ENCODE measurements around the gene MCF2L.
A peak's percentile ranks its signal among the peaks of the same experiment; 100 is the strongest.
"Not testable (repeated sequence)": the region's sequence is repeated elsewhere in the genome, so short reads cannot be mapped to it uniquely, and the experiment has no call there.

Gene MCF2L

DNA sequence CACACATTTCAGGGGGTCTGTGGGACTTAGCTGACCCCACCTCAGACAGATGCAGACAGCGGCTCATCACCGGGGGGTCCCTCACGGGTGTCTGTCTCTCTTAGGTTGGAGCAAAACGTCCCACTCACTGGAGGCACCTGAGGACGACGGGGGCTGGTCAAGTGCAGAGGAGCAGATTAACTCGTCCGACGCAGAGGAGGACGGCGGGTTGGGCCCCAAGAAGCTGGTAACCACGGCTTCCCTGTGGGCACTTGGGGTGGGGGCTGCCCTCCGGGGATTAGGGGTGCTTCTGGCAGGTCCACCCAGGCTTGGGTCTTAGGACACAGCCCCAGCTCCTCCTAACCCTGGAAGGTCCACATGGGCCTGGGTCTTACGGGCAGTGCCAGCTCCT is 125.4 kb downstream of the MCF2L start:
- Mint-ChIP-seq H3K36me3 (ENCODE audit: low read depth) (no peaks in the 10 kb centered on the region), H3K9me3 (no peaks in the 10 kb centered on the region), H3K27ac (no peak overlapping the region), H3K4me1 (ENCODE audit: low read depth) (no peaks in the 10 kb centered on the region), H3K27me3 (no peaks in the 10 kb centered on the region), H3K4me3 (no peak overlapping the region)
- no peak for DNase-seq

DNA sequence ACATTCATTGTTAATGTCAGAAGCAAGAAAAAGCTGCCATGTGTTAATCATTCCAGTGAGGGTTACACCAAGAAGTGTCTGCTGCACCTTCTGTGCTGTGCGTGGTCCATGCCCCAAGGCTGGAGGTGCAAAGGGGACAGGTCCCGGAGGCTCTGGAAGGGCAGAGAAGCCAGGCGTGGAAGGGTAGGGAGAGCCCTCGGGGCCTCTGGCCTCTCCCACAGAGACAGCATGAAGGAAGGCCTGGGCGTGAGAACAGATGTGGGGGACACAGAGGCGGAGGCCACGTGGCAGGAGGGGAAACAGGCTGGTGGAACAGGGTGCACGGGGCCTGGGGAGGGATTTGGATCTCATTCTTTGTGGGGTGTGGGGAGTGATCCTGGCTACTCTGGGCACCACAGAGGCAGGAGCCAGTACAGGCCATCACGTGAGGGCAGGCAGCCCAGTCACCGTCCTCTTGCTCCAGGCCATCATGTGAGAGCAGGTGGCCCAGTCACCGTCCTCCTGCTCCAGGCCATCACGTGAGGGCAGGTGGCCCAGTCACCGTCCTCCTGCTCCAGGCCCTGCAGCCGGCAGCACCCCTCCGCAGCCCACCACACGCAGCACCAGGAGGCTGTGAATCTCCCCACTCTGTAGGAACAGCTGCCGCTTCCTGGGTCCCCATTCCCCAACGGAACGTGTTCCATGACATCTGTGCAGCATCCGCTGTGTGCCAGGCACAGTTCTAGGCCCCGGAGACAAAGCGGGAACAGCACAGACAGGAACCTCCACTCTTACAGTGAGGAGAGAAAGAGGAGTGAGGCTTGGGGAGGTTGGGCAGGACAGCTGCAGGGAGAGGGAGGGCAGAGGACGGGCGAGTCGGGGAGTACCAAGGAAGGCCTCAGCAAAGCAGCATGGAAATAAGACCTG is 126.4 kb downstream of the MCF2L start:
- no peak for DNase-seq
- Mint-ChIP-seq H3K27ac (no peak overlapping the region), H3K4me1 (ENCODE audit: low read depth) (no peaks in the 10 kb centered on the region), H3K9me3 (no peaks in the 10 kb centered on the region), H3K36me3 (ENCODE audit: low read depth) (no peaks in the 10 kb centered on the region), H3K4me3 (no peak overlapping the region), H3K27me3 (no peaks in the 10 kb centered on the region)

DNA sequence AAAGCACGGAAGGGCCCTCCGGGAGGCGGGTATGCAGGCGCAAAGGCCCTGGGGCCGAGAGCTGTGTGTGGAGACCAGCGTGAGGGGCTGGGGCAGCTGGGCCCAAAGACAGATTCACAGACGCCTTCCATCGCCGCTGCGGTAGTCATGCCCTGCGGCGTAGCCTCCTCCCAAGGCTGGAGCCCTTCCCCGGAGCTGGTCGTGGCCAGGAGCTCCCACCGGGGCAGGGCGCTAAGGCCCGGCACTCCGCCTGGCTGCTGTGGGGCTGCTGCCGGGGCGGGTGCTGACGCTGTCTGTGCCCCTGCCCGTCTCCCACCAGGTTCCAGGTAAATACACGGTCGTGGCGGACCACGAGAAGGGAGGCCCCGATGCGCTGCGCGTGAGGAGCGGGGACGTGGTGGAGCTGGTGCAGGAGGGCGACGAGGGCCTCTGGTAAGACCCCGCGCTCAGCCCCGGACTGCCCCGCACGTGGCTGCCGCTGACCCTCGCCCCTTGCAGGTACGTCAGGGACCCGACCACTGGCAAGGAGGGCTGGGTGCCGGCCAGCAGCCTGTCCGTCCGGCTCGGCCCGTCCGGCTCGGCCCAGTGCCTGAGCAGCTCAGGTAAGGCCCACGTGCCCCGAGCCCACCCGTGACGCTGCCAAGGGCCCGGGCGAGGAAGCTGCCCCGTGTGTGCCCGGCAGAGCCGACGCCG is 127.2 kb downstream of the MCF2L start:
- Mint-ChIP-seq H3K27me3 (no peaks in the 10 kb centered on the region), H3K36me3 (ENCODE audit: low read depth) (no peaks in the 10 kb centered on the region), H3K9me3 (no peaks in the 10 kb centered on the region), H3K4me1 (ENCODE audit: low read depth) (no peaks in the 10 kb centered on the region), H3K27ac (no peak overlapping the region), H3K4me3 (no peak overlapping the region)
- no peak for DNase-seq

DNA sequence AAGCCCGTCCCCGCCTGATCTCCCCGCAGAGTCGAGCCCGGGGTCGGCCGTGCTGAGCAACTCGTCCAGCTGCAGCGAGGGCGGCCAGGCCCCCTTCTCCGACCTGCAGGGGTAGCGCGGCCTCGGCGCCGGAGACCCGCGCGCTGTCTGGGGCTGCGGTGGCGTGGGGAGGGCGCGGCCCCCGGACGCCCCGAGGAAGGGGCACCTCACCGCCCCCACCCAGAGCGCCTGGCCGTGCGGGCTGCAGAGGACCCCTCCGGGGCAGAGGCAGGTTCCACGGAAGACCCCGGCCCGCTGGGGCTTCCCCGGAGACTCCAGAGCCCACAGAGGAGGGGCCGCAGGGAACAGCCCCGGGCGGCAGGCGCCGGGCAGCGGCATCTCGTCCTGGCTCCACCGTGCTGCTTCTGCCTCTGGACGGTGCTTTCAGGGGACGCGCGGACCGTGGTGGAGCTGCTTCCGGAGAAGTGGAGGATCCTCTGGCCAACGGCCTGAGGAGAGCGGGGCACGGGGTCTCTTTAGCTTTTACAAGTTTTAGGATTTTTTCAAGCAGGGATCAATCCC is 127.8 kb downstream of the MCF2L start:
- DNase-seq = no peak
- H3K4me1 Mint-ChIP-seq (ENCODE audit: low read depth) = no peaks in the 10 kb centered on the region
- H3K27me3 Mint-ChIP-seq = no peaks in the 10 kb centered on the region
- H3K36me3 Mint-ChIP-seq (ENCODE audit: low read depth) = no peaks in the 10 kb centered on the region
- H3K27ac Mint-ChIP-seq = no peak overlapping the region
- no peak overlapping the region for H3K4me3 Mint-ChIP-seq
- no peaks in the 10 kb centered on the region for H3K9me3 Mint-ChIP-seq

DNA sequence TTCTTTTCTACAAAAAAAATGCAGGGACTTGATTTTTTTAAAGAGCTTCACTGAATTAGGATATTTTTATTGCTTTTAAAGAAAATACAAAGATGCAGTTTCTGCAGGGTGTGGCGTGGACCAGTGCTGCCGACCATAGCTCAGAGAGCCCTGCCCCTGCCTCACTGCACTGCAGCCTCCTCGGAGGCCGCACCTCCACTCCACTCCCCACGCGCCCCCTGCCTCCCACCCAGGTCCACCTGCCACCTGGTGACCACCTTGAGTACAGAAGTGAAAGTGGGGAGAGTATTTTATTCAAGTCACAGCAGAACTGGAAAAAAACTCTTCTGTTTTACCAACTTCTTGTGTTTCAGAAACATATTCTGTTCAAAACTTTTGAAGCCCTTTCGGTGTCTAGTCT is 128.6 kb downstream of the MCF2L start:
- Mint-ChIP-seq H3K27me3 (no peaks in the 10 kb centered on the region), H3K36me3 (ENCODE audit: low read depth) (no peaks in the 10 kb centered on the region), H3K4me1 (ENCODE audit: low read depth) (no peaks in the 10 kb centered on the region), H3K27ac (no peak overlapping the region), H3K4me3 (no peak overlapping the region), H3K9me3 (no peaks in the 10 kb centered on the region)
- no peak for DNase-seq

DNA sequence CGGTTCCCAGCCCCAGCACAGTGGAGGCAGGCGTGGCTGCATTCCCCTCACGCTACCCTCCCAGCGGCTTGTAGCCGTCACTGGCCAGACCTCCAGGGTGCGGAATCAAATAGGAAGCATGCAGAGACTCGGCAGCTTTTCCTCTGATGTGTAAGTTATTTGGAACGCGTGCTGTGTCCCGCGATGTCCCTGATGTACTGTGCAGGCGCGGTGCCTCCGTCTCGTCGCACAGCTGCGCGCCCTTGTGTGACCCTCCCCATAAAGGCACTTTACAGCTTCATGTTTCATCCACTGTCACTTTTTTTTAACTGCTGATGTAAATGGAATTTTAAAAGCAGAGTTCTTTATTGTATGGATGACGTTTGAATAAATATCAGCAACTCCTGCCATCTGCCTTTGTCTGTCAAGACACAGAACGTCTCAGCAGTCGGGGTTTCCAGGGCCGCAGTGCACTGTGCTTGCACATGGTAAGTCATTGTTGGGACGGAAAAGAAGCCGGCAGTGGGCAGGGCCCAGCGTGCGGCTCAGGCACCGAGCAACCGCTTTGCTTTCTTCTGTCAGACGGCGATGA is 129.2 kb downstream of the MCF2L start:
- DNase-seq = no peak
- no peak overlapping the region for H3K4me3 Mint-ChIP-seq
- no peaks in the 10 kb centered on the region for H3K4me1 Mint-ChIP-seq (ENCODE audit: low read depth)

DNA sequence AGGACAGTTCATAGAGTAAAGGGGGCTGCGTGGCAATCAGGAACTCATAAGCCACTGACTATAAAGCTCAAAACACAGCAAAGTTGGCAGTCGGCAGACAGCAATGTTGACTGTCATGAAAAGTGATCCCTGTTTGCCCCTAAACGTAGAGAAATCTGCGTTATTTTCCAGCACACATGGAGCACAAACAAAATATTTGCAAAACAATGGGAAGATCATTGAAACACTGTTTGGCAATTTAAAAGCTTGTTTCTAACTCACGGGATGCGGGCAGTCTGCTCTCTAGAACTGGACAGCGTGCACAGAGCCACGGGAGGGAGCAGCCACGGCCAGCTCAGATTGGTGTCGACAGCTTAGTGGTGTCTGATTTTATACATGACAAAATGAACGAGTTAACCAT is 130.1 kb downstream of the MCF2L start:
- no peaks in the 10 kb centered on the region for H3K27me3 Mint-ChIP-seq
- DNase-seq = no peak
- no peak overlapping the region for H3K4me3 Mint-ChIP-seq
- H3K4me1 Mint-ChIP-seq (ENCODE audit: low read depth) = no peaks in the 10 kb centered on the region
- no peaks in the 10 kb centered on the region for H3K9me3 Mint-ChIP-seq
- no peak overlapping the region for H3K27ac Mint-ChIP-seq
- no peaks in the 10 kb centered on the region for H3K36me3 Mint-ChIP-seq (ENCODE audit: low read depth)

More for the DNA sequence above, 129.2 kb downstream of the MCF2L start:
- Mint-ChIP-seq H3K27me3 (no peaks in the 10 kb centered on the region), H3K27ac (no peak overlapping the region), H3K9me3 (no peaks in the 10 kb centered on the region), H3K36me3 (ENCODE audit: low read depth) (no peaks in the 10 kb centered on the region)

DNA sequence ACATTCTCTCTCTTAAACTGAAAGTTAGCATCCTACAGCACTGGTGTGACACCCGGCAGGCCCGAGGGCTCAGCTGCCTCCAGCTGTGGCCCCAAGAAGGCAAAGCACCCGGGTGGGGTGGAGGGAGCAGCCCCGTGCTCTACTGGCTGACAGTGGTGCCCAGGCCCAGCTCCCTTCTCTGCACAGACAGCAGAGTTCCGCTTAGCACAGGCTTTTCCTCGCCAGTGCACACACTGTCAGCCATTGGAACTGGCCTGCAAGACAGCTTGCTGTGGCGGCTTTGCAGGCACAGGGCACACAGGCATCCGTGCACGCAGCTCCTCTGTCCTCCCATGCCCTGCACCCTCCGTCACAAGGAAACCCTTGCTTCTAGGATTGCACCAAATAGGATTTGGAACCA is 133.3 kb downstream of the MCF2L start:
- not testable (repeated sequence) for DNase-seq; H3K4me1 Mint-ChIP-seq (ENCODE audit: low read depth); H3K9me3 Mint-ChIP-seq; H3K27me3 Mint-ChIP-seq; H3K4me3 Mint-ChIP-seq; H3K36me3 Mint-ChIP-seq (ENCODE audit: low read depth); H3K27ac Mint-ChIP-seq

DNA sequence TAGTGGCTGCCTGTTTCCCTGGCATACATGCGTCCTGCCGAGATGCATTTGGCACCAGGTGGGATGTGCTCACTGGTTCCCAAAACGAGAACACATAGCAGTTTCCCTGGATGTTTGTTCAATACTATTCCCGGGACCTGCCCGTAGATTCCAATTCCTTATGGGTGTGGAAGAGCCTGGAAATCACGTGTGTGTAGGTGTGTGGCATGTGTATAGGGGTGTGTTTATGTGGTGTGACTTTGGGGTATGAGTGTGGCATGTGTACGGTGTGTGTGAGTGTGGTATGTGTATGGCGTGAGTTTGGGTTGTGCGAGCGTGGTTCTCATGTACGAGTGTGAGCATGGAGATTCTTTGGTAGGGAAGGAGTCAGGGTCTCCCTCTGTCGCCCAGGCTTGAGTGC is 133.7 kb downstream of the MCF2L start:
- Mint-ChIP-seq H3K36me3 (ENCODE audit: low read depth) (no peaks in the 10 kb centered on the region), H3K4me3 (no peak overlapping the region), H3K27me3 (no peaks in the 10 kb centered on the region), H3K9me3 (no peaks in the 10 kb centered on the region), H3K27ac (no peak overlapping the region), H3K4me1 (ENCODE audit: low read depth) (no peaks in the 10 kb centered on the region)
- DNase-seq = no peak

DNA sequence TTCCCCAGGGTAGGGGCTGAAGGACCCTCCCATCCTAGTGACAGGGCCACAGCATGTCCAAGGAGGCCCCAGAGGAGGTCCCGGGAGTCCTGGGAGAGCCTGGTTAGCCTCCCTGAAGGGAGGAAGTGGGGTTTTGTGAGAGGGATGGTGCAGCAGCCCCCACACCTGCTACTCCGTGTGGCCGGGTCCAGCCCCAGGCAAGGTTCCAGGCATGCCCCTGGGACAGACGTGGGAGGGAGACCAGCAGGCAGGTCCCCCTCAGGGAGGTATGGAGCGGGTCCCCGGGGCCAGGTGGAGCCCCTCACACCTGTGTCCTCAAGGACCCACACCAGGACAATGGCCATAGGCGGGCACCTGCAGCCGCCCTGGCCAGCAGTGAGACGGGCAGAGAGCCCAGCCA is 134.6 kb downstream of the MCF2L start:
- DNase-seq = no peak
- Mint-ChIP-seq H3K4me1 (ENCODE audit: low read depth) (no peaks in the 10 kb centered on the region), H3K27me3 (no peaks in the 10 kb centered on the region), H3K27ac (no peak overlapping the region), H3K9me3 (no peaks in the 10 kb centered on the region), H3K4me3 (no peak overlapping the region), H3K36me3 (ENCODE audit: low read depth) (no peaks in the 10 kb centered on the region)

DNA sequence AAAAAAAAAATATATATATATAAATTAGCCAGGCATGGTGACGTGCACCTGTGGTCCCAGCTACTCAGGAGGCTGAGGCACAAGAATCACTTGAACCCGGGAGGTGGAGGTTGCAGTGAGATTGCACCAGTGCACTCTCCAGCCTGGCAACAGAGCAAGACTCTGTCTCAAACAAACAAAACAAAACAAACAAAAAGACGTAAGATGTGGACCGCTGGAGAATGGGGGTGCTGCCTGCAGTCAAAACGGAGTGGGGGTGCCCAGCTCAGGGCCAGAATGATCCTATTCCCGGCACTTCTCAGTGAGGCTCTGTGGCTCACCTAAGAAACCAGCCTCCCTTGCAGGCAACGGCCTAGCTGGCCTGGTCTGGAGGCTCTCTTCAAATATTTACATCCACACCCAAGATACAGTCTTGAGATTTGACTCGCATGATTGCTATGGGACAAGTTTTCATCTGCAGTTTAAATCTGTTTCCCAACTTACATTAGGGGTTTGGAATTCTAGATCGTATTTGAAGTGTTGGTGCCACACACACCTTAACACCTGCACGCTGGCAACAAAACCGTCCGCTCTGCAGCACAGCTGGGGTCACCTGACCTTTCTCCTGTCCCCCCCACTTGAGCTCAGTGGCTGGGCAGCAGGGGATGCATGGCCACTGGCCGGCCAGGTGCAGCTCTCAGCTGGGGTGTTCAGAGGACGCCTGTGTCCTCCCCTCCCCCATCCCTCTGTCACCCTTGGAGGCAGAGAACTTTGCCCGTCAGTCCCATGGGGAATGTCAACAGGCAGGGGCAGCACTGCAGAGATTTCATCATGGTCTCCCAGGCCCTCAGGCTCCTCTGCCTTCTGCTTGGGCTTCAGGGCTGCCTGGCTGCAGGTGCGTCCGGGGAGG is 136.3 kb downstream of the MCF2L start, which contains the start of gene F7:
Gene F7 (plus strand): TSS at position 760 of the 889 bp plus-strand sequence. CDS start 51 bp downstream, at position 811.
- H3K4me1 Mint-ChIP-seq (ENCODE audit: low read depth) = no peaks in the 10 kb centered on the region
- DNase-seq = no peak
- no peak within 1 kb of the TSS for H3K27ac Mint-ChIP-seq
- H3K9me3 Mint-ChIP-seq = no peaks in the 10 kb centered on the region
- no peak within 1 kb of the TSS for H3K4me3 Mint-ChIP-seq
- no peaks in the 10 kb centered on the region for H3K36me3 Mint-ChIP-seq (ENCODE audit: low read depth)
- peaks cover 4% of the 10 kb centered on the region for H3K27me3 Mint-ChIP-seq

DNA sequence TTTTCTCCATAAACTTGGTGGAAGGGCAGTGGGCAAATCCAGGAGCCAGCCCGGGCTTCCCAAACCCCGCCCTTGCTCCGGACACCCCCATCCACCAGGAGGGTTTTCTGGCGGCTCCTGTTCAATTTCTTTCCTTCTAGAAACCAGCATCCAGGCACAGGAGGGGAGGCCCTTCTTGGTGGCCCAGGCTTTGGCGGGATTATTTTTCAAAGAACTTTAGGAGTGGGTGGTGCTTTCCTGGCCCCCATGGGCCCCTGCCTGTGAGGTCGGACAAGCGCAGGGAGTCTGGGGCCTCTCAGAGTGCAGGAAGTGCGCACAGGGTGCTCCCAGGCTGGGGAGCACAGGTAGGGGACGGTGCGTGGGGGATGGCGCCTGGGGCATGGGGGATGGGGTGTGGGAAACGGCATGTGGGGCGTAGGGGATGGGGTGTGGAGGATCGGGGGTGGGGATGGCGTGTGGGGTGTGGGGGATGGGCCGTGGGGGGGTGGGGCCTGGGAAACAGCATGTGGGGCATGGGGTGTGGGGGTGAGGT is 137.0 kb downstream of the MCF2L start:
- no peaks in the 10 kb centered on the region for H3K36me3 Mint-ChIP-seq (ENCODE audit: low read depth)
- no peak for DNase-seq
- H3K4me3 Mint-ChIP-seq = no peak overlapping the region
- peaks cover 5% of the 10 kb centered on the region for H3K27me3 Mint-ChIP-seq
- peaks cover 1% of the 10 kb centered on the region for H3K4me1 Mint-ChIP-seq (ENCODE audit: low read depth)
- H3K9me3 Mint-ChIP-seq = no peaks in the 10 kb centered on the region
- H3K27ac Mint-ChIP-seq = no peak overlapping the region

DNA sequence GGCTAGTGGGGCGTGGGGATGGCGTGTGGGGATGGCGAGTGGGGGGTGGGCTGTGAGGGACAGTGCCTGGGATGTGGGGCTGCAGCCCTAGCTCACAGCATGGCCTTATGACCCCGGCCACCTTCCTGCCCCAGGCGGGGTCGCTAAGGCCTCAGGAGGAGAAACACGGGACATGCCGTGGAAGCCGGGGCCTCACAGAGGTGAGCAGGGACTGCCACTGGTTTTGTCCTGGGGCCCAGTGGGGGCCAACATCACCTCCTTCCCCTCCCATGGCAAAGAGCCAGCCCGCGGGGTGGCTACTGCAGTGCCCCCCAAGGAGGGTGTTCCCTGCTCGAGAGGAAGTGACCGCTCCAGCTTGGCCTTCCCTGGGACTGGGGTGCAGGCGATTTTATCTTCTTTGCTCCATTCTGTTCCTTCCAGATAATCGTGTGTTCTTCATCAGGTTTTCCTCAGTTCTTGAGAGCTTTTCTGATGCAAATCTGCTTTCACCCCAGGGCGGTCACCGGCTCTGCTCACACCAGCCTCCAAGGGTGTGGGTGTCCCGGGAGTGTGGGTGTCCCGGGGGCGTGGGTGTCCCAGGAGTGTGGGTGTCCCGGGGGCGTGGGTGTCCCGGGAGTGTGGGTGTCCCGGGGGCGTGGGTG is 137.8 kb downstream of the MCF2L start:
- H3K9me3 Mint-ChIP-seq = no peaks in the 10 kb centered on the region
- H3K4me3 Mint-ChIP-seq = peak overlapping the region; percentile 53
- no peaks in the 10 kb centered on the region for H3K36me3 Mint-ChIP-seq (ENCODE audit: low read depth)
- DNase-seq = no peak
- H3K4me1 Mint-ChIP-seq (ENCODE audit: low read depth) = peaks cover 2% of the 10 kb centered on the region
- peaks cover 6% of the 10 kb centered on the region for H3K27me3 Mint-ChIP-seq
- peak overlapping the region; percentile 88 for H3K27ac Mint-ChIP-seq

Measured in activated T-cell treated with anti-CD3 and anti-CD28 coated beads, Interleukin-2, amount 50 U/mL, for 24 hours (primary cell).